Right forelimb (tissue), 1 donor: ENCODE results near the gene NHSL2.
A peak's percentile ranks its signal among the peaks of the same experiment; 100 is the strongest.
"Not testable (repeated sequence)": the region's sequence is repeated elsewhere in the genome, so short reads cannot be mapped to it uniquely, and the experiment has no call there.

Experiments used
- DNase-seq: peaks from one replicate; pipeline ENCODE4 v3.0.0-alpha.2; 2018

Gene NHSL2

GRCh38 chrX:72133851-72134546 lies 223.4 kb downstream of the NHSL2 start:
- no peak for DNase-seq

GRCh38 chrX:72137846-72138495 lies 227.3 kb downstream of the NHSL2 start:
- DNase-seq: no peak

- DNase-seq: no peak
Observed at GRCh38 chrX:72139538-72139937, 228.9 kb downstream of the NHSL2 start.

- DNase-seq: no peak
Observed at GRCh38 chrX:72141372-72142004, 230.8 kb downstream of the NHSL2 start.

- DNase-seq: no peak
Observed at GRCh38 chrX:72142094-72142793, 231.6 kb downstream of the NHSL2 start.

- no peak for DNase-seq
Observed at GRCh38 chrX:72142794-72143608, 232.4 kb downstream of the NHSL2 start.

GRCh38 chrX:72143609-72143907 lies 232.9 kb downstream of the NHSL2 start:
- DNase-seq: no peak

GRCh38 chrX:72145181-72145580 lies 234.5 kb downstream of the NHSL2 start:
- no peak for DNase-seq

- DNase-seq: no peak
Observed at GRCh38 chrX:72146527-72146926, 235.9 kb downstream of the NHSL2 start.

GRCh38 chrX:72158773-72159172 lies 248.1 kb downstream of the NHSL2 start:
- no peak for DNase-seq

- no peak for DNase-seq
Observed at GRCh38 chrX:72159769-72160168, 249.1 kb downstream of the NHSL2 start.

GRCh38 chrX:72165551-72165950 lies 254.9 kb downstream of the NHSL2 start:
- DNase-seq: no peak

- DNase-seq: no peak
Observed at GRCh38 chrX:72169008-72169728, 258.5 kb downstream of the NHSL2 start.

GRCh38 chrX:72176289-72176688 lies 265.6 kb downstream of the NHSL2 start:
- DNase-seq: not testable (repeated sequence)

- no peak for DNase-seq
Observed at GRCh38 chrX:72176981-72177380, 266.3 kb downstream of the NHSL2 start.

- DNase-seq: no peak
Observed at GRCh38 chrX:72180539-72180938, 269.9 kb downstream of the NHSL2 start.

- peak; percentile 88 for DNase-seq
Observed at GRCh38 chrX:72181178-72182125, 270.8 kb downstream of the NHSL2 start, which contains the start of gene PIN4. TSS of gene PIN4 (plus strand) at chrX:72181757. CDS start at chrX:72181786, 29 bp downstream.

GRCh38 chrX:72182924-72183323 lies 272.3 kb downstream of the NHSL2 start:
- DNase-seq: no peak

GRCh38 chrX:72201836-72202536 lies 291.3 kb downstream of the NHSL2 start:
- DNase-seq: no peak
